OCI-LY1 (cell line): ENCODE data around the gene KCNN3.

Source experiments
- H2AFZ ChIP-seq: fragments of 200-600 bp; sonication (generic), shearing (Covaris generic); 2 replicates; pipeline ENCODE4 v1.6.0; 2014; ENCODE audit warnings: antibody characterized with exemption, mild to moderate bottlenecking, low read length
- H3F3A ChIP-seq: fragments of 200-600 bp; sonication (generic), shearing (Covaris generic); 2 replicates; pipeline ENCODE4 v1.6.0; 2014; ENCODE audit warnings: mild to moderate bottlenecking, antibody characterized with exemption, low read length, moderate library complexity; ENCODE audit not compliant: insufficient read depth
- H3K27ac ChIP-seq: fragments of 200-600 bp; sonication (generic); 2 replicates; pipeline ENCODE4 v1.5.1; 2014; ENCODE audit warnings: low read length, mixed run types, mild to moderate bottlenecking, low read depth; ENCODE audit not compliant: poor library complexity, severe bottlenecking
- H3K27me3 ChIP-seq: fragments of 200-600 bp; sonication (generic); 2 replicates; pipeline ENCODE4 v1.6.0; 2014; ENCODE audit warnings: antibody characterized with exemption, mild to moderate bottlenecking, low read length, moderate library complexity; ENCODE audit not compliant: insufficient read depth
- H3K36me3 ChIP-seq: fragments of 200-600 bp; sonication (generic); 2 replicates; pipeline ENCODE4 v1.6.1; 2014; ENCODE audit warnings: mild to moderate bottlenecking, antibody characterized with exemption, low read length, moderate library complexity, mixed read lengths; ENCODE audit not compliant: insufficient read depth
- H3K4me1 ChIP-seq: fragments of 200-600 bp; sonication (generic); 2 replicates; pipeline ENCODE4 v1.5.1; 2014; ENCODE audit warnings: mild to moderate bottlenecking, low read length, moderate library complexity; ENCODE audit not compliant: insufficient read depth, severe bottlenecking
- H3K4me2 ChIP-seq: fragments of 200-600 bp; sonication (generic), shearing (Covaris generic); 2 replicates; pipeline ENCODE4 v1.6.1; 2014; ENCODE audit warnings: low read length
- H3K4me3 ChIP-seq: fragments of 200-600 bp; sonication (generic); 2 replicates; pipeline ENCODE4 v1.5.1; 2014; ENCODE audit warnings: low read length, low read depth, mild to moderate bottlenecking, mixed read lengths; ENCODE audit not compliant: poor library complexity, severe bottlenecking
- H3K79me2 ChIP-seq: fragments of 200-600 bp; shearing (Covaris generic); 2 replicates; pipeline ENCODE4 v1.6.1; 2016; ENCODE audit warnings: mixed run types, low read length, mixed read lengths; ENCODE audit not compliant: insufficient read depth
- H3K9ac ChIP-seq: fragments of 200-600 bp; sonication (generic), shearing (Covaris generic); 2 replicates; pipeline ENCODE4 v1.6.1; 2014; ENCODE audit warnings: mild to moderate bottlenecking, low read length, mixed read lengths
- H3K9me2 ChIP-seq: fragments of 200-600 bp; sonication (generic), shearing (Covaris generic); 2 replicates; pipeline ENCODE4 v1.6.1; 2014; ENCODE audit warnings: low read depth, mild to moderate bottlenecking, low read length, mixed read lengths
- H3K9me3 ChIP-seq: fragments of 200-600 bp; shearing (Covaris generic); 2 replicates; pipeline ENCODE4 v1.6.1; 2014; ENCODE audit warnings: low read length, mixed read lengths
- H4K20me1 ChIP-seq: fragments of 200-600 bp; sonication (generic), shearing (Covaris generic); 2 replicates; pipeline ENCODE4 v1.6.0; 2016; ENCODE audit warnings: mild to moderate bottlenecking, low read length; ENCODE audit not compliant: insufficient read depth
- CTCF ChIP-seq: fragments of 200-600 bp; sonication (generic), shearing (Covaris generic); IDR thresholded peaks from 2 replicates; pipeline ENCODE4 v1.5.1; 2017; ENCODE audit warnings: mild to moderate bottlenecking, antibody characterized with exemption, low read length, moderate library complexity, mixed read lengths
- EZH2 ChIP-seq: fragments of 200-600 bp; sonication (generic), shearing (Covaris generic); IDR thresholded peaks from 2 replicates; pipeline ENCODE4 v1.8.0; 2017; ENCODE audit warnings: borderline replicate concordance, mixed run types, mild to moderate bottlenecking, antibody characterized with exemption, low read length, moderate library complexity, mixed read lengths

Gene KCNN3

GRCh38 chr1:154777154-154777553 lies 92.9 kb downstream of the KCNN3 start:
- H4K20me1 ChIP-seq: no peaks in the 10 kb centered on the region
- no peaks in the 10 kb centered on the region for H3F3A ChIP-seq
- TF ChIP-seq EZH2: no peak
- TF ChIP-seq CTCF: no peak
- H3K36me3 ChIP-seq: peaks cover 57% of the 10 kb centered on the region
- no peak overlapping the region for H3K4me2 ChIP-seq
- H3K27me3 ChIP-seq: no peaks in the 10 kb centered on the region
- H3K9ac ChIP-seq: no peak overlapping the region
- no peak overlapping the region for H3K27ac ChIP-seq
- H3K9me3 ChIP-seq: peaks cover 7% of the 10 kb centered on the region
- no peak overlapping the region for H3K4me3 ChIP-seq
- no peak overlapping the region for H2AFZ ChIP-seq
- no peaks in the 10 kb centered on the region for H3K79me2 ChIP-seq
- H3K4me1 ChIP-seq: no peaks in the 10 kb centered on the region
- H3K9me2 ChIP-seq: no peaks in the 10 kb centered on the region

GRCh38 chr1:154775621-154776605 lies 94.2 kb downstream of the KCNN3 start:
- H3K79me2 ChIP-seq: no peaks in the 10 kb centered on the region
- H3K9me3 ChIP-seq: peaks cover 7% of the 10 kb centered on the region
- no peak overlapping the region for H3K27ac ChIP-seq
- no peaks in the 10 kb centered on the region for H4K20me1 ChIP-seq
- no peak overlapping the region for H3K4me2 ChIP-seq
- TF ChIP-seq CTCF (no peak), EZH2 (no peak)
- peaks cover 56% of the 10 kb centered on the region for H3K36me3 ChIP-seq
- no peak overlapping the region for H2AFZ ChIP-seq
- no peak overlapping the region for H3K4me3 ChIP-seq
- H3K4me1 ChIP-seq: no peaks in the 10 kb centered on the region
- H3F3A ChIP-seq: no peaks in the 10 kb centered on the region
- H3K9ac ChIP-seq: no peak overlapping the region
- no peaks in the 10 kb centered on the region for H3K9me2 ChIP-seq
- no peaks in the 10 kb centered on the region for H3K27me3 ChIP-seq

GRCh38 chr1:154774175-154774855 lies 95.8 kb downstream of the KCNN3 start:
- H3F3A ChIP-seq: no peaks in the 10 kb centered on the region
- H3K79me2 ChIP-seq: no peaks in the 10 kb centered on the region

More at GRCh38 chr1:154774175-154774855, 95.8 kb downstream of the KCNN3 start:
- no peaks in the 10 kb centered on the region for H3K4me1 ChIP-seq
- H2AFZ ChIP-seq: no peak overlapping the region
- no peak overlapping the region for H3K4me3 ChIP-seq
- H3K27me3 ChIP-seq: no peaks in the 10 kb centered on the region
- no peak overlapping the region for H3K27ac ChIP-seq
- H3K9me2 ChIP-seq: no peaks in the 10 kb centered on the region
- no peaks in the 10 kb centered on the region for H4K20me1 ChIP-seq
- H3K36me3 ChIP-seq: peaks cover 57% of the 10 kb centered on the region
- TF ChIP-seq EZH2: no peak
- H3K9me3 ChIP-seq: peaks cover 1% of the 10 kb centered on the region; the same call in 1 of the 2 replicates
- H3K4me2 ChIP-seq: no peak overlapping the region
- H3K9ac ChIP-seq: no peak overlapping the region
